ENCODE results near the gene PPP4R4.

The PPP4R4 gene

DNA sequence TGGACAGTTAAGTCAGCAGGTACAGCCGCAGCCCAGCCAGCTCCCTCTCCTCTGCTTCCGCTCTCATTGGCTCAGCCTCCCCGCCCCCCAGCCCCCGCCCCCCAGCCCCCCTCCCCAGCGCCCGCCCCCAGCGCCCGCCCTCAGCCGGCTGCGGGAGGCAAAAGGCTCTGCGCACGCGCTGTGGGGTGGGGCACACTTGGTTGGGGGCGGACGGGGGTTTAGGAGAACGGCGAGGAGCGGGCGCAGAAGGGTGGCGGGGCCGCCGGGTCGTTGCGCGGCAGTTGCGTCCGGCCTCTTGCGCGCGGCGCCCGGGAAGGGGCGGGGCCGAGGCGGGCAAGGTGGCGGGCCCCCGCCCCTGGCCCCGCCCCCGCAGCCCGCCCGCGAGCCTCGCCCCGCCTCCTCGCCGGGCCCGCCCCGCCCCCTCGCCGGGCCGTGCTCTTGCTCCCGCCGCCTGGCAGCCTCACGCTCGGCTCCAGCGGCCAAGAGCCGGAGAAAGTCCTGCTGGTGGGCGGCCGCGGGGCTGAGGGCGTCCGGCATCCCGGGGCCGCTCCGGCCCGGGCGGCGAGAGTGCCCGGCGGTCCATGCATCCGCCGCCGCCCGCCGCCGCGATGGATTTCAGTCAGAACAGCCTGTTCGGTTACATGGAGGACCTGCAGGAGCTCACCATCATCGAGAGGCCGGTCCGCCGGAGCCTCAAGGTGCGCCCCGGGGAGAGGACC is at the start of gene PPP4R4:
PPP4R4 (plus strand) TSS at position 438 of the 719 bp plus-strand sequence; CDS start at position 582, 144 bp downstream.
- peak; percentile 82 for DNase-seq (ENCODE audit: low read depth)

DNA sequence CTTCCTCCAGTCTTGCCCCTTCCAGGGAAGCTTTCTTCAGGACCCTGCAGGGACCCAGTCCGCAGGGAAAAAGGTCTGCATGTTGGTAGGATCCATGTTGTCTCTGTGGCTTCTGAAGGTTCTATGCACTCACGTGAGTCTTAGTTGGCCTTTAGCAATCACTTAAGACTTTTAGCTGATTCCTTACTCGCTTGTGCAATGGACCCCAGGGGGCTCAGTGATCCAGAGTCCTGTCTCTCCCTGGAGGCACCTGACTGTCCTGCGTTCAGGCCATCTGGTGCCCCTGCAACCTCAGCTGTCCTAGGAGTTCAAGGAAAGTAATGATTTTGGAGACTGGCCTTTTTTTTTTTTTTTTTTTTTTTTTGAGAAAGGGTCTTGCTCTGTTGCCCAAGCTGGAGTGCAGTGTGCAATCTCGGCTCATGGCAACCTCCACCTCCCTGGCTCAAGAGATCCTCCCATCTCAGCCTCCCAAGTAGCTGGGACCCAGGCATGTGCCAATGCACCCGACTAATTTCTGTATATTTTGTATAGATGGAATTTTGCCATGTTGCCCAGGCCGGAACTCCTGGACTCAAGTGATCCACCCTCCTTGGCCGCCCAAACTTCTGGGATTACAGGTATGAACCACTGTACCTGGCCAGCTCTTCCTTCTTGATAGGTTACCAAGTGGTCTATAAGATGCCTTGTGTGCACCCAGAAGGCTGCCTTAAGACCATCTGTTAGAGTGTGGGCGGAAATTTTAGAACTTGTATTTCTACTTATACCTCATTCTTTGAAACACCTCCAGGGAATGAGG is 49.3 kb upstream of the PPP4R4 start:
- no peak for DNase-seq (ENCODE audit: low read depth)

GRCh38 chr14:94125659-94126418 is 48.3 kb upstream of the PPP4R4 start:
- DNase-seq (ENCODE audit: low read depth) = no peak

GRCh38 chr14:94126419-94126677 is 47.8 kb upstream of the PPP4R4 start:
- no peak for DNase-seq (ENCODE audit: low read depth)

DNA sequence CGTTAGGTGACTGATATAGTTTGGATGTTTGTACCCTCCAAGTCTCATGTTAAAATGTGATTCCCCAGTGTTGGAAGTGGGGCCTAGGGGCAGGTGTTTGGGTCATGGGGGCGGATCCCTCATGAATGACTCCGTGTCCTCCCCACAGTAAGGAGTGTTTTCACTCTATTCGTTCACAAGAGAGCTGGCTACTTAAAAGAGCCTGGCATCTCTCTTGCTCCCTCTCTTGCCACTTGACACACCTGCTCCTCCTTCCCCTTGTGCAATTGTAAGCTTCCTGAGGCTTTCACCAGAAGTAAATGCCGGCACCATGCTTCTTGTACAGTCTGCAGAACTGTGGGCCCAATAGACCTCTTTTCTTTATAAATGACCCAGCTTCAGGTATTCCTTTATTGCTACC is 47.3 kb upstream of the PPP4R4 start:
- no peak for DNase-seq (ENCODE audit: low read depth)

GRCh38 chr14:94127330-94127729 is 46.8 kb upstream of the PPP4R4 start:
- no peak for DNase-seq (ENCODE audit: low read depth)

DNA sequence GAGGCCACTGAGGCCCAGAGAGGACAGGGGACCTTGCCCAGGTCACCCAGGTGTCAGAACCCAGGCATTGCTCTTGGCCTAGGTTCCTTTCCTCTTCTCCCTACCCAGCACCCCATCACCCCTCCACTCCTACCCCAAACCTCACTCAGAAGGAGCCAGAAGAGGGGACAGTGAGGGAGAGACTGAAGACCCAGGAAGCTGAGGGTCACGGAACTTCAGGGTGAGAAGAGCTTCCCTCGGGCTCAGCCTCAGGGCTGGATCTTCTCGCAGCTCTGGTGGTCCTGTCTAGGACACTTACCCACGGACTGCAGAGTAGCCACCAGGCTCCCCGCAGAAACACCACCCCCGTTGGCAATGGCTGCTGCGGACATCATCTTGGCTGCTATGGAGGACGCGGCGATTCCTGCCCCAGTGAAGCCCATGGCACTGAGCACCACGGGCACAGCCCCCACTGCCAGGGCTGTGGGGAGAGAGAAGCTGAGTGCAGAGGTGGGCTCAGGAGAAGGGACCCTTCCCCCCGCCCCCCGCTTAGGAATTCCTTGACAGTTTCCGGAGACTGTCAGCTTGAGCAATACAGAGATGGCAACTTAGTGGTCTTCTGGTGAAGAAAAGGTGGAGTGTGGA is 45.8 kb upstream of the PPP4R4 start:
- DNase-seq (ENCODE audit: low read depth) = no peak

DNA sequence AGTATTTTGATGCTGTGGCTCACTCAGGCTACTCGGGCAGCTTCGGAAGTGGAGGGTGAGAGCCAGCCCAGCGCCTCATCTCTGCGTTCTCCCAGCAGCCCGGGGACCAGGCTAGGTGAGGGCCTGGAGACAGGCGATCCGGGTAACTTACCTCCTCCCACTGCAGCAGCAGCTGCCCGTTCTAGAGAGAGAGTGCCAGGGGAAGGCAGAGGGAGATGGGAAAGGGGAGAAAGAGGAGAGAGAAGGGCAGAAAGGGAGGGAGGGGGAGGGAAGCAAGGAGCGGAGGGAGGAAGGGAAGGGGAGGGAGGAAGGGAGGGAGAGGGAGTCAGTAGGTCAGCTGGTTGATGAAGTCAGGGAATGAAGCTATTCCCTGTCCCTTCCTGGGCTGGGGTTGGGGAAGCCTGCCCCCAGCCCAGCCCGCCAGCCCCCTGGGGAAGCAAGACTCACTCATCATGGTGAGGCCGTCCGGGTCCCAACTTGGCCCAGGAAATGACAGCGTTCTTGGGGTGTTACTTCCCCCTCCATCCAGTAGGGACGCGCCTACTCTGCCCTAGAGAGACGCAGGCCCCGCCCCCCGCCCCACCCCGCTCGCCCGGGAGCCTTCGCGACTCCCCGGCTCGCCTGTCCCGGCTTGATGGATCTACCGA is 44.9 kb upstream of the PPP4R4 start, which contains the start of gene IFI27L2:
IFI27L2 (minus strand) TSS at position 494 of the 647 bp plus-strand sequence; CDS start at position 454, 40 bp downstream.
- DNase-seq (ENCODE audit: low read depth) = peak; percentile 39

GRCh38 chr14:94129758-94130414 is 44.2 kb upstream of the PPP4R4 start:
- DNase-seq (ENCODE audit: low read depth) = no peak

DNA sequence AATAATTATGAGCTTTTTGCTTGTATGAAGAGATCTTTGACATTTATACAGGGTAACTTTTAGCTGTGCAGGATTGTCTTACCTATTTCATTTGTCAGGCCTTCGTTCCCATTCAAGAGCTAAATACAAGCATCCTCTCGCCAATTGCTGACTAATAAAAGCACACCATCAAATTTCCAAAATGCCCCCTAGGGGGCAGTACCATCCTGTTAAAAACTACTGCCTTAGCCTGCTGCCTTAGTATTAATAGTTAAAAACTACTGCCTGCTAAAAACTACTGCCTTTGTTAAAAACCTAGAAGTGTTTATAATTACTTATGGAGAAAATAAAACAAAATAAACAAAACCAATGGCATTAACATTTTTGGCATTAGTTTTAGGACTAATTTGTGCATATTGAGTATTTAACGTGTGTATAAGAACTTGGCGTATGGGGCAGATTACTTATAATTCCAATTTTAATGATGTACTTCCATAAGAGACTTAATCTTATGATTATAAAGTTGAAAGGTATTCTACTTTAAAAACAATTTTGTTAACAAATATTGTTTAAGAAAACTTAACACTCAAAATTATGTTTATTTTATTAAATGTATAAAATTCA is 41.7 kb upstream of the PPP4R4 start:
- DNase-seq (ENCODE audit: low read depth) = peak; percentile 23

- no peak for DNase-seq (ENCODE audit: low read depth)
Measured at GRCh38 chr14:94135476-94135875, 38.6 kb upstream of the PPP4R4 start.

GRCh38 chr14:94136575-94137331 is 37.4 kb upstream of the PPP4R4 start:
- DNase-seq (ENCODE audit: low read depth) = peak; percentile 71

GRCh38 chr14:94138251-94138650 is 35.9 kb upstream of the PPP4R4 start:
- no peak for DNase-seq (ENCODE audit: low read depth)

DNA sequence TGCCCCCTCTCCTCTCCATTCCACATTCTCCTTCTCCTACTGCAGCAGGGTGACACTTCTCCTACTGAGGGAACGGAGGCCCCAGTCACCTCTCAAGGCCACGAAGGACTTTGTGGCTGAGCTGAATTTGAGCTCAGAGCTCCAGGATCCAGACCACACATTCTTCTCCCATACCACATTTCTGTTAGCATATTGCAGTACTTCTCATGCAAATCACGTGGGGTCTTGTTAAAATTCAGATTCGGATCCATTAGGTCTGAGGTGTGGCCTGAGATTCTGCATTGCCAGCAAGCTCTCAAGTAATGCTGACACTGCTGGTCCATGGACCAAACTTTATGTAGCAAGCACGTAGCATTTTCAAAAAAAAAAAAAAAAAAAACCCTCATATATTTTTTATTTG is 35.1 kb upstream of the PPP4R4 start:
- DNase-seq (ENCODE audit: low read depth) = no peak

DNA sequence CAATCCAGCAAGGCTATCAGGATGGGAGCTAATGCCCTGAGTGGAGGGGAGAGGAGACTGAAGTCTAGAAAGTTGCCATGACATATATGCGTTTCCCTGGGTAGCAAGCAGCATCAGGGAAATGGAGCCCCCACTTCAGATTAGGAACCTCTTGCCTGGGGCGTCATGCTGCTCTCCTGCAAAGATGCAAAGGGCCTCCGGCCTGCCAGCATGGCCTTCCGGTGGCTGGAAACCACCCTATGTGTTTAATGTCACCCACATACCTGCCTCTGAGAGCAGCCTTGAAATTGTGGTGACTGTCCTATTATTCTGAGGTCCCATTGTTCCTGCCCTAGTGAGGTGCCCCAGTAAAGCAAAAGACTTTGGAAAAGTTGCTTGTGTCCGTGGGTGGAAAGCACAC is 34.7 kb upstream of the PPP4R4 start:
- DNase-seq (ENCODE audit: low read depth) = no peak

GRCh38 chr14:94142247-94142646 is 31.9 kb upstream of the PPP4R4 start:
- no peak for DNase-seq (ENCODE audit: low read depth)

DNA sequence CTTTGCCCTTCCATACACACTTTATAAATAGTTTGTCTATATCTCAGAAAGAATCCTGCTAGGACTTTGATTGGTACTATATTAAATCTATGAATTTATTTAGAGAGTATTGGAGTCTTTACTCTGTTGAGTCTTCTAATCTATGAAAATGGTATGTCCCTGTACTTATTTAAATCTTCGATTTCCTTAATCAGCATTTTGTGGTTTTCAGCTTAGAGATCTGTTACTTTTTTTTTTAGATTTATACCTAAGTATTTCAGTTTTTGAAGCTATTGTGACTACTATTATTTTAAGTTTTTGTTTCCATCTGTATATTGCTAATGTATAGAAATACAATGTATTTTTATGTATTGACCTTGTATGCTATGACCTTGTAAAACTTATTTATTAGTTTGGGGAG is 31.3 kb upstream of the PPP4R4 start:
- no peak for DNase-seq (ENCODE audit: low read depth)

- DNase-seq (ENCODE audit: low read depth) = no peak
Measured at GRCh38 chr14:94143239-94143638, 30.9 kb upstream of the PPP4R4 start.

DNA sequence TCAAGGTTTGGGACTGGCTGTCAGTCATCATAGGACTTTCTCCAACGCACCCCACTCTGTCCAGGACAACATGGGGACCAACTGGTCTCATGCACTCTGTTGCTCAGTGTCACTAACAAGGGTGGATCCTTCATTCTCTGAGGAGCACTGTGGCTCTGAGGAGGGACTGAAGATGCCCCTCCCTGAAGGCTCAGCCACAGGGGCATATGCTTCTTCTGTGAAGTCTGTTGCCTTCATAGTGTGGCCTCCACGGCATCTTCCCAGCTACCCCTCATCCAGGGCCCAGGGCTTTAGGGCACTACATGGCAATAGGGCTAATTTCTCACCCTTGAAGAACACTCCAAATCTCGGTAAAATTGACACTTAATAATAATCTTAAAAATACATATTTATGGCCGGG is 30.4 kb upstream of the PPP4R4 start:
- no peak for DNase-seq (ENCODE audit: low read depth)

- DNase-seq (ENCODE audit: low read depth) = no peak
Measured at GRCh38 chr14:94144765-94145164, 29.4 kb upstream of the PPP4R4 start.
